HEK293T (cell line): Measurements from ENCODE around the gene LRRFIP1.
"Not testable (repeated sequence)": the region's sequence is repeated elsewhere in the genome, so short reads cannot be mapped to it uniquely, and the experiment has no call there.

Experiments used
- CTCF ChIA-PET: fragments of 350-600 bp; formaldehyde crosslinking; extraction: SDS; loops from one replicate; lab custom pipeline; 2021; ENCODE audit warnings: antibody characterized with exemption, inconsistent platforms; lab: Yijun Ruan, JAX
- POLR2A ChIA-PET: fragments of 350-600 bp; formaldehyde crosslinking; extraction: SDS; loops from one replicate; lab custom pipeline; 2020; ENCODE audit warnings: antibody characterized with exemption, inconsistent platforms; lab: Yijun Ruan, JAX
- DNase-seq: peaks from one replicate; pipeline ENCODE4 v3.0.0; 2012; ENCODE audit warnings: mixed read lengths; ENCODE audit errors: extremely low spot score
- ARNT ChIP-seq: fragments of 450-650 bp; IDR thresholded peaks from 2 replicates; pipeline ENCODE4 v1.6.1; 2017; ENCODE audit warnings: mild to moderate bottlenecking
- BHLHE40 ChIP-seq: fragments of 450-650 bp; IDR thresholded peaks from 2 replicates; pipeline ENCODE4 v1.6.1; 2016; ENCODE audit warnings: mild to moderate bottlenecking, moderate library complexity, borderline replicate concordance
- CTBP1 ChIP-seq: fragments of 450-650 bp; IDR thresholded peaks from 2 replicates; pipeline ENCODE4 v1.6.1; 2016; ENCODE audit warnings: borderline replicate concordance
- ELF4 ChIP-seq: fragments of 450-650 bp; IDR thresholded peaks from 2 replicates; pipeline ENCODE4 v1.6.1; 2017; ENCODE audit warnings: antibody characterized with exemption
- FOXA1 ChIP-seq: fragments of 450-650 bp; IDR thresholded peaks from 2 replicates; pipeline ENCODE4 v1.6.1; 2016; ENCODE audit warnings: mild to moderate bottlenecking
- FOXK2 ChIP-seq: fragments of 450-650 bp; IDR thresholded peaks from 2 replicates; pipeline ENCODE4 v1.6.1; 2016; ENCODE audit warnings: mild to moderate bottlenecking
- FOXM1 ChIP-seq: fragments of 450-650 bp; IDR thresholded peaks from 2 replicates; pipeline ENCODE4 v1.6.1; 2017; ENCODE audit warnings: mild to moderate bottlenecking, borderline replicate concordance
- HDGF ChIP-seq: fragments of 450-650 bp; IDR thresholded peaks from 2 replicates; pipeline ENCODE4 v1.6.1; 2017; ENCODE audit warnings: antibody characterized with exemption, borderline replicate concordance
- L3MBTL2 ChIP-seq: fragments of 450-650 bp; conservative IDR thresholded peaks from 2 replicates; pipeline ENCODE4 v1.6.1; 2016; ENCODE audit warnings: mild to moderate bottlenecking
- LEF1 ChIP-seq: fragments of 450-650 bp; IDR thresholded peaks from 2 replicates; pipeline ENCODE4 v1.6.1; 2017; ENCODE audit warnings: mild to moderate bottlenecking, borderline replicate concordance
- NFRKB ChIP-seq: fragments of 450-650 bp; IDR thresholded peaks from 2 replicates; pipeline ENCODE4 v1.6.1; 2016; ENCODE audit warnings: mild to moderate bottlenecking, moderate library complexity
- SP1 ChIP-seq: fragments of 450-650 bp; IDR thresholded peaks from 2 replicates; pipeline ENCODE4 v1.6.1; 2017
- SUZ12 ChIP-seq: fragments of 450-650 bp; IDR thresholded peaks from 2 replicates; pipeline ENCODE4 v1.6.1; 2016; ENCODE audit warnings: mild to moderate bottlenecking
- TARDBP ChIP-seq: fragments of 450-650 bp; IDR thresholded peaks from 2 replicates; pipeline ENCODE4 v1.6.1; 2016
- ZNF384 ChIP-seq: fragments of 450-650 bp; IDR thresholded peaks from 2 replicates; pipeline ENCODE4 v1.6.1; 2016
- TF ChIP-seq, protein P1 (sequence below): fragments of 450-650 bp; IDR thresholded peaks from 2 replicates; pipeline ENCODE4 v1.6.1; 2016

The LRRFIP1 gene

DNA sequence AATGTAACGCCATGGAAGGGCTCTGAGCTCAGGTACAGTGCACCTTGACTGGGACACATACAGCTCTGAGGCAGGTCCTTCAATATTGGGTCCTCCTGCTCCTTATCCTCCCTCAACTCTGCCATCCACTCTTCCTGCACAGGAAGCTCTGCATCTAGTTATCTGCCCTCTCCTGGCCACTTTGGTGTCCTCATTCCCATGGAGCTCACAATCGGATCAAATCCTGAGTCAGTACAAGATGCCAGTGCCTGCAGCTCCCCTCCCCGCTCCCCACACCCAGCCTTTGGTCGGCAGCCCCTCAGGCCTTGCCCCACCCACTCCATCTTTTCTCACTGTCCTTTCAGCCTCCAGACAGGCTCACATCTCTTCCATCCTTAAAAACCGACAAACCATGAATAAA is 58.0 kb downstream of the LRRFIP1 start:
- TF ChIP-seq CTBP1 (no peak), L3MBTL2 (no peak), SUZ12 (no peak), ZNF384 (no peak), FOXK2 (no peak), LEF1 (no peak), HDGF (no peak), SP1 (no peak), FOXM1 (no peak), TARDBP (no peak), BHLHE40 (no peak), ARNT (no peak), NFRKB (no peak), ELF4 (no peak), FOXA1 (no peak)
- TF ChIP-seq, protein P1, sequence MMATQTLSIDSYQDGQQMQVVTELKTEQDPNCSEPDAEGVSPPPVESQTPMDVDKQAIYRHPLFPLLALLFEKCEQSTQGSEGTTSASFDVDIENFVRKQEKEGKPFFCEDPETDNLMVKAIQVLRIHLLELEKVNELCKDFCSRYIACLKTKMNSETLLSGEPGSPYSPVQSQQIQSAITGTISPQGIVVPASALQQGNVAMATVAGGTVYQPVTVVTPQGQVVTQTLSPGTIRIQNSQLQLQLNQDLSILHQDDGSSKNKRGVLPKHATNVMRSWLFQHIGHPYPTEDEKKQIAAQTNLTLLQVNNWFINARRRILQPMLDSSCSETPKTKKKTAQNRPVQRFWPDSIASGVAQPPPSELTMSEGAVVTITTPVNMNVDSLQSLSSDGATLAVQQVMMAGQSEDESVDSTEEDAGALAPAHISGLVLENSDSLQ: no peak
- ChIA-PET CTCF (interaction anchor here (0.6 to 0.8 kb wide), 5 partner anchors 10 to 94 kb away, joined by 3 to 6 read pairs (median 4); no protein-coding TSS in a partner anchor), POLR2A (interaction anchor here (0.9 kb wide), 1 partner anchor 15 kb away, joined by 3 read pairs; no protein-coding TSS in a partner anchor)
- DNase-seq: no peak

DNA sequence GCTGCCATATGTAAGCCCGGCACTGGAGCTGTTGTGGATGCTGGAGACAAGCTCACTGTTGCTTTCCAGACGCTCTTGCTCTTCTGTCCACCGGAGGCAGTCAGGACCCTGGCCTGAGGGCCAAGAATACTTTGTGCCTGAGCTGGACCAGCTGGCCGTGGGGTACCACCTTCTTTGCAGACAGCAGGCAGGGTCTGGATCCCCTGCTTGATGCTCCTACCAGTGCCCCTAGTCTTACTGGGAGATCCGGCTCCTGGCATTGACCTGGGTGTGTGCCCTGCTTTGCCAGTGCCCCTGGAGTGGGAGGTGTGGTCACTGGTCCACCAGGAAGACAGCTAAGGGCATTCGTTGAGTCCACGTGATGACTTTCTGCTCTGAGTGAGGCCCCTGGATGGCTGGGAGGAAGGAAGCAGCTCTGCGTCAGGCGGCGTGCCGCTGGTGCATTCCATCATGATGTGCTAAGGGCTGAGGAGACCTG is 59.3 kb downstream of the LRRFIP1 start:
- CTCF ChIA-PET: interaction anchor here (0.6 to 1.6 kb wide), 7 partner anchors 11 to 81 kb away, joined by 3 to 4 read pairs (median 4); no protein-coding TSS in a partner anchor
- TF ChIP-seq CTBP1 (no peak), BHLHE40 (no peak), ZNF384 (no peak), SUZ12 (no peak), HDGF (no peak), ELF4 (no peak), FOXA1 (no peak), ARNT (no peak), FOXK2 (no peak), L3MBTL2 (no peak)
- TF ChIP-seq, protein P1: no peak
- POLR2A ChIA-PET: interaction anchor here (1.3 kb wide), 1 partner anchor 11 kb away, joined by 4 read pairs; no protein-coding TSS in a partner anchor
- no peak for DNase-seq

DNA sequence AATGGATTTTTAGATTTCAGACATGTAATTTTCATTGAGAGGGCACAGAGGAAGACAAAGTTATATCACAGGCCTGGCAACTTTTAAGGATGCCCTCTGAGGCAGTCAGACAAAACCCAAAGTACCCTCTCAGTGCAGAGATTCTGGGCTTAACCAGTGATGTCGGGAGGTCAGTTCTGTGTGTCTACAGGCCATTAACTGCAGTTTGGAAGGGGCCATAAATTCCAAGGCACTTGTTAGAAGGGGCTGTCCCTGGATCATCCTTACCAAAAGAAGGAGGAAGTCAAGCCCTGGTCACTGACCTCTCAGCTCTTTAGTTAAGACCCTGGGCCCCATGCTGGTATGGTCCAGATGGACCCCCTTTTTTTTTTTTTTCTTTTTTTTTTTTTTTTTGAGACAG is 60.7 kb downstream of the LRRFIP1 start:
- POLR2A ChIA-PET: no interaction called here
- no peak for TF ChIP-seq BHLHE40
- no peak for TF ChIP-seq NFRKB
- CTCF ChIA-PET: no interaction called here
- no peak for DNase-seq

DNA sequence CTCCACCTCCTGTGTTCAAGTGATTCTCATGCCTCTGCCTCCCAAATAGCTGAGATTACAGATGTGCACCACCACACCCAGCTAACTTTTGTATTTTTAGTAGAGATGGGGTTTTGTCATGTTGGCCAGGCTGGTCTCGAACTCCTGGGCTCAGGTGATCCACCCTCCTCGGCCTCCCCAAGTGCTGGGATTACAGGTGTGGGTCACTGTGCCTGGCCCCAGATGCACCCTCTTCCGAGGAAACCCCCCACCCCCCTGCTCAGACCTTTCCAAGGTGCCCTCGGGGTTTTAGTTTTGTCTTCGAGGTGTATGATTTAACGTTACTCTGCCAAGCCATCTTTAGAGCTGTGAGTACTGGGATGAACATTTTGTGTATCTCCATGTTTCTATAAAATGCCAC is 61.2 kb downstream of the LRRFIP1 start:
- POLR2A ChIA-PET, DNase-seq, CTCF ChIA-PET: not testable (repeated sequence)

DNA sequence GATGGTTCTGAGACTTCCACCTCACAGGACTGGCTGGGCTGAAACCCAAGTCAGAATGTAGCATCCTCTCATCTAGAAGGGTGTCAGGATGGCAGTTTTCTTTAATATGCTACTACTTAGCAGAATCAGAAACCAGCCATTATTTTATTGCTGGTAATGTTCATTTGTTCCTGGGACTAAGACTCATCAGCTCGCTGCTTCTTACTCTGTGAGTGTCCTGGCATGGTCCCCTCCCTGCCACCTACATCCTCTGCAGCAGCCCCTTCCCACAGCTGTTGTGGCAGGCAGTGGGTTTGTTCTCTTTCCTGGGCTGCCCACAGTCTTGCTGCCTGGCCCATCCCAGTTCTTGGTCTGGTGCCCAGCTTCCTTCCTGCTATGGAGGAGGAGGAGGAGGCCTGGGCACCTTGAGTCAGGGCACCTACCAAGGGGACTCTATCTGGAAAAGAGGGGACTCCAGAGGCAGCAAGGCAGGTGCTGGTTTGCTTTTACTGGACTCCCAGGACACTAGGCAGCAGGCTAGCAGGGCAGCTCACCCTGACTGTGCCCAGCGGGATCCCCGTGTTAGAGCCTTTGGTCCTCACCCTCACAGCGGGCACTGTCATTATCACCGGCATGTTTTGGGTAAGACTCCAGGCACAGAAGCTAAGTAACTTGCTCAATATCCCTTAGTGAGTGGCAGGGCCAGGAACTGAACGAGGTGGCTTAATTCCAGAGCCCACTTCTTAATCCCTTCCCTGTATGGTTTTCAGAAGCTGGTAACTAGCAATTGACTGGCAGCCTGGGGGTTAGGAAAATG is 62.1 kb downstream of the LRRFIP1 start:
- ChIA-PET CTCF (interaction anchor here (0.6 to 1.0 kb wide), 2 partner anchors 7 to 34 kb away, joined by 3 read pairs; no protein-coding TSS in a partner anchor), POLR2A (no interaction called here)
- TF ChIP-seq, protein P1: no peak
- TF ChIP-seq SUZ12 (no peak), ELF4 (no peak), L3MBTL2 (no peak), NFRKB (no peak), CTBP1 (no peak), FOXM1 (no peak), ZNF384 (no peak), TARDBP (no peak), FOXK2 (no peak), SP1 (no peak), ARNT (no peak), LEF1 (no peak), BHLHE40 (no peak), HDGF (no peak), FOXA1 (no peak)
- DNase-seq: no peak
